22Rv1 (cell line): ENCODE data around the gene COL5A1.

Experiments used
- H3K27ac ChIP-seq: fragments of 450-650 bp; 2 replicates; pipeline ENCODE4 v1.5.1; 2017
- CTCF ChIP-seq: fragments of 450-650 bp; IDR thresholded peaks from 2 replicates; pipeline ENCODE4 v1.5.1; 2017; ENCODE audit warnings: mild to moderate bottlenecking
- ZFX ChIP-seq: fragments of 450-650 bp; IDR thresholded peaks from 2 replicates; pipeline ENCODE4 v1.6.1; 2017; ENCODE audit warnings: antibody characterized with exemption, borderline replicate concordance

The COL5A1 gene

GRCh38 chr9:134631881-134632280, 9.7 kb upstream of the COL5A1 start:
- no peak overlapping the region for H3K27ac ChIP-seq
- no peak for TF ChIP-seq ZFX
- no peak for TF ChIP-seq CTCF

- H3K27ac ChIP-seq, result no peak overlapping the region
- no peak for TF ChIP-seq ZFX
- TF ChIP-seq CTCF, result no peak
Measured at GRCh38 chr9:134632329-134632728, 9.3 kb upstream of the COL5A1 start.

GRCh38 chr9:134633362-134634142, 8.1 kb upstream of the COL5A1 start:
- TF ChIP-seq ZFX, result no peak
- no peak for TF ChIP-seq CTCF
- H3K27ac ChIP-seq, result no peak overlapping the region

- no peak for TF ChIP-seq ZFX
- TF ChIP-seq CTCF, result no peak
- no peak overlapping the region for H3K27ac ChIP-seq
Measured at GRCh38 chr9:134634176-134634575, 7.4 kb upstream of the COL5A1 start.

GRCh38 chr9:134634667-134635230, 6.9 kb upstream of the COL5A1 start:
- H3K27ac ChIP-seq, result no peak overlapping the region
- TF ChIP-seq ZFX (no peak), CTCF (no peak)

GRCh38 chr9:134635351-134636148, 6.1 kb upstream of the COL5A1 start:
- TF ChIP-seq ZFX (no peak), CTCF (no peak)
- H3K27ac ChIP-seq, result no peak overlapping the region

GRCh38 chr9:134636149-134636507, 5.5 kb upstream of the COL5A1 start:
- no peak overlapping the region for H3K27ac ChIP-seq

More at GRCh38 chr9:134636149-134636507, 5.5 kb upstream of the COL5A1 start:
- TF ChIP-seq ZFX (no peak), CTCF (no peak)
